ENCODE results near the gene ZFAND6. TPM values are rescaled to one million over a fixed set of nuclear protein-coding genes. Genes with fewer than 3 reads are reported as not detected.
A peak's percentile ranks its signal among the peaks of the same experiment; 100 is the strongest.
"Not testable (repeated sequence)": the region's sequence is repeated elsewhere in the genome, so short reads cannot be mapped to it uniquely, and the experiment has no call there.

The ZFAND6 gene
- total RNA-seq, 2 experiments from 2014 or later, result 86.2 to 122 TPM

DNA sequence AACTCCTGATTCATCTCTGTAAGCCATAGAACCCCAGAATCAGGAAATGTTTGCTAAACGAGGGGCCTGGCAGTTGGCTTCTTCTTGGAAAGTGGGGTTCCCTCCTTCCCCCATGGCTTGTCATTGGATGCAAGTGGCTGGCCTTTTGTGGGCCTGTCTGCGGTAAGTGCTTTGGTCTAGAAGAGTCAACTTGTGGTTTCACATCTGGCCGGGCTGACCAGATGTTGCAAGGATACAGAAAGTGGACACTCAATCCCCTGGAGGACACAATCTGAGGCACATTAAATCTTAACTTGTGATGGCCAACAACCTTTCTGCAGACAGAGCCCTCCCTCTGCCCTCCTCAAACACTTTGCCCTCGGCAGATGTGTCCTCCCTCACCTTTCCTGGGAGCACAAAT, 94.4 kb downstream of the ZFAND6 start:
- H3K4me2 ChIP-seq (ENCODE audit: low read length), result peak overlapping the region; percentile 77
- H3K4me1 ChIP-seq (ENCODE audit: insufficient read depth, low read length, poor library complexity, severe bottlenecking), result peaks cover 20% of the 10 kb centered on the region
- peak overlapping the region; percentile 44; the same call in 1 of the 2 replicates for H2AFZ ChIP-seq (ENCODE audit: low read length)
- BruUV-seq (replicated peaks), result no TSS peak
- ChIA-PET POLR2A (no interaction called here), CTCF (ENCODE audit: unreplicated experiment) (interaction anchor here (0.6 kb wide), 1 partner anchor 1980 kb away, joined by 3 read pairs; no protein-coding TSS in a partner anchor)
- TF ChIP-seq EZH2phosphoT487 (IDR thresholded peaks at IDR 0.05; ENCODE audit: borderline replicate concordance, low read depth, low read length), result no peak
- TF ChIP-seq, protein P1, sequence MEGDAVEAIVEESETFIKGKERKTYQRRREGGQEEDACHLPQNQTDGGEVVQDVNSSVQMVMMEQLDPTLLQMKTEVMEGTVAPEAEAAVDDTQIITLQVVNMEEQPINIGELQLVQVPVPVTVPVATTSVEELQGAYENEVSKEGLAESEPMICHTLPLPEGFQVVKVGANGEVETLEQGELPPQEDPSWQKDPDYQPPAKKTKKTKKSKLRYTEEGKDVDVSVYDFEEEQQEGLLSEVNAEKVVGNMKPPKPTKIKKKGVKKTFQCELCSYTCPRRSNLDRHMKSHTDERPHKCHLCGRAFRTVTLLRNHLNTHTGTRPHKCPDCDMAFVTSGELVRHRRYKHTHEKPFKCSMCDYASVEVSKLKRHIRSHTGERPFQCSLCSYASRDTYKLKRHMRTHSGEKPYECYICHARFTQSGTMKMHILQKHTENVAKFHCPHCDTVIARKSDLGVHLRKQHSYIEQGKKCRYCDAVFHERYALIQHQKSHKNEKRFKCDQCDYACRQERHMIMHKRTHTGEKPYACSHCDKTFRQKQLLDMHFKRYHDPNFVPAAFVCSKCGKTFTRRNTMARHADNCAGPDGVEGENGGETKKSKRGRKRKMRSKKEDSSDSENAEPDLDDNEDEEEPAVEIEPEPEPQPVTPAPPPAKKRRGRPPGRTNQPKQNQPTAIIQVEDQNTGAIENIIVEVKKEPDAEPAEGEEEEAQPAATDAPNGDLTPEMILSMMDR (conservative IDR thresholded peaks at IDR 0.05; ENCODE audit: low read length), result no peak
- H3K9me3 ChIP-seq (ENCODE audit: low read length), result no peaks in the 10 kb centered on the region
- H3K79me2 ChIP-seq (ENCODE audit: insufficient read depth, low read depth, low read length), result no peaks in the 10 kb centered on the region
- peak overlapping the region; percentile 71 for H3K4me3 ChIP-seq (ENCODE audit: low read depth, low read length, poor library complexity, severe bottlenecking)
- H3K36me3 ChIP-seq (ENCODE audit: insufficient read depth, low read length), result no peaks in the 10 kb centered on the region
- intact Hi-C loops (cut with micrococcal nuclease; ENCODE audit: unreplicated experiment), result loop anchor here (2.0 to 10.0 kb wide), 3 partner anchors 95 to 259 kb away; partner anchors contain the start of genes MTHFS and ZFAND6
- no peaks in the 10 kb centered on the region for H3K9me2 ChIP-seq (ENCODE audit: insufficient read depth, low read length)
- no peak for DNase-seq (ENCODE audit: low spot score)
- no peaks in the 10 kb centered on the region for H4K20me1 ChIP-seq (ENCODE audit: insufficient read depth, low read length)
- no peak overlapping the region for H3K27ac ChIP-seq (ENCODE audit: low read depth, low read length, poor library complexity, severe bottlenecking)

DNA sequence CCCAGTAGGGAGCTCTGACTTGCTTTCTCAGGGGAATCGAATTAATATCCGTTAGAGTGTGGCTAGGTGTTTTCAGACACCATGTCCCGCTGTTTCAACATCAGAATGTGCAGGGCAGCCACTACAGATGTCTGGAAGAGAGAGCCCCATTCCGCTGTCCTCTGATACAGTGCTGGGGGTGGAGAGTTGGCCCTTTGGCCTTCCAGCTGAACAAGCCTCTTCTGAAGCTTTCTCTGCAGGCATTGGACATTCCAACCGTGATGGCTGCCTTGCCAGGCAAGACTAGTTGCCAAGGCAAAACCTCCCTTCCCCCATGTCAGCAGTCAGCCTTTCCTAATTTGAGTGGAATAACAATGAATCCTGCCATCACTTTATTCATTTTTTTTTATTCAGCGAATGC, 94.9 kb downstream of the ZFAND6 start:
- Histone ChIP-seq H3K9me2 (ENCODE audit: insufficient read depth, low read length) (no peaks in the 10 kb centered on the region), H3K4me3 (ENCODE audit: low read depth, low read length, poor library complexity, severe bottlenecking) (no peak overlapping the region), H3K79me2 (ENCODE audit: insufficient read depth, low read depth, low read length) (no peaks in the 10 kb centered on the region), H3K27ac (ENCODE audit: low read depth, low read length, poor library complexity, severe bottlenecking) (no peak overlapping the region), H3K4me1 (ENCODE audit: insufficient read depth, low read length, poor library complexity, severe bottlenecking) (peaks cover 20% of the 10 kb centered on the region), H3K4me2 (ENCODE audit: low read length) (no peak overlapping the region), H3K9me3 (ENCODE audit: low read length) (no peaks in the 10 kb centered on the region), H2AFZ (ENCODE audit: low read length) (no peak overlapping the region), H3K36me3 (ENCODE audit: insufficient read depth, low read length) (no peaks in the 10 kb centered on the region), H4K20me1 (ENCODE audit: insufficient read depth, low read length) (no peaks in the 10 kb centered on the region)
- intact Hi-C loops (cut with micrococcal nuclease; ENCODE audit: unreplicated experiment), result loop anchor here (5.0 to 10.0 kb wide), 2 partner anchors 232 to 260 kb away; partner anchors contain the start of gene MTHFS
- no TSS peak for BruUV-seq (replicated peaks)
- ChIA-PET CTCF (ENCODE audit: unreplicated experiment) (interaction anchor here (0.6 kb wide), 1 partner anchor 177 kb away, joined by 3 read pairs; no protein-coding TSS in a partner anchor), POLR2A (interaction anchor here (0.6 kb wide), 1 partner anchor 98 kb away, joined by 3 read pairs; no protein-coding TSS in a partner anchor)
- TF ChIP-seq EZH2phosphoT487 (IDR thresholded peaks at IDR 0.05; ENCODE audit: borderline replicate concordance, low read depth, low read length), result no peak
- TF ChIP-seq, protein P1 (conservative IDR thresholded peaks at IDR 0.05; ENCODE audit: low read length), result no peak
- DNase-seq (ENCODE audit: low spot score), result no peak

DNA sequence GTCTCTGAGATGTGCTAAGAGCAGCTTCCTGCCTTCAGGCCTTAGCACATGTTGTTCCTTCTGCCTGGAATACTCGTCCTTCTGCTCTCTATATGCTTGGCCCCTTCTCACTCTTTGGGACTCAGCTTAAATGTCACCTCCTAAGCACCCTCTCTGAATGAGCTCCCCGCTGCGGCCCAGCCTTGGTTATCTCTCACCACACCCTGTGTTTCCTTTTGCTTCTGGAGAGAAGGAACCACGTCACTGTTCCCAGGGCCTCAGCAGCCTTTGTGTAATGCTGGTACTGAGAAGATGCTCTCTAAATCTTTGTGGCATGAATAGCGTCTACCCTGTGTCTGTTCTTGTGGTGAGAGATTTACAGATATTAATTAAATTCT, 95.5 kb downstream of the ZFAND6 start:
- POLR2A ChIA-PET, result interaction anchor here (0.6 kb wide), 1 partner anchor 99 kb away, joined by 3 read pairs; no protein-coding TSS in a partner anchor

DNA sequence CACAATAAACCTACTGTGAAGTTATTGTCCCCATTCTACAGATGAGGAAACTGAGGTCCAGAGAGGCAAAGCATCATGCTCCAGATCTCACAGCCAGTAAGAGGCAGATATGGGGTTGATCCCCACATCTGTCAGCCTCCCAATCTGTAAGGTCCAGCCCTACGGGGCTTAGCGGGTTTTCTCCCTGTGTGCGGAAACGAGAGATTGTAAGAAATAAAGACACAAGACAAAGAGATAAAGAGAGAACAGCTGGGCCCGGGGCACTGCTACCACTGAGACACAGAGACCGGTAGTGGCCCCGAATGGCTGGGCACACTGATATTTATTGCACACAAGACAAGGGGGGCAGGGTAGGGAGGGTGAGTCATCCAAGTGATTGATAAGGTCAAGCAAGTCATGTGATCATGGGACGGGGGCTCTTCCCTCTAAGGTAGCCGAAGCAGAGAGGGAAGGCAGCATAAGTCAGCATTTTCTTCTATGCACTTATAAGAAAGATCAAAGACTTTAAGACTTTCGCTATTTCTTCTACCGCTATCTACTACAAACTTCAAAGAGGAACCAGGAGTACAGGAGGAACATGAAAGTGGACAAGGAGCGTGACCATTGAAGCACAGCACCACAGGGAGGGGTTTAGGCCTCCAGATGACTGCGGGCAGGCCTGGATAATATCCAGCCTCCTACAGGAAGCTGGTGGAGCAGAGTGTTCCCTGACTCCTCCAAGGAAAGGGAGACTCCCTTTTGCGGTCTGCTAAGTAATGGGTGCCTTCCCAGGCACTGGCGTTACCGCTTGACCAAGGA, 96.1 kb downstream of the ZFAND6 start:
- intact Hi-C loops (cut with micrococcal nuclease; ENCODE audit: unreplicated experiment), result loop anchor here (10.0 kb wide), 1 partner anchor 261 kb away; the partner anchor contains the start of gene MTHFS
- H4K20me1 ChIP-seq (ENCODE audit: insufficient read depth, low read length); POLR2A ChIA-PET; H3K9me2 ChIP-seq (ENCODE audit: insufficient read depth, low read length); H3K9me3 ChIP-seq (ENCODE audit: low read length); H3K36me3 ChIP-seq (ENCODE audit: insufficient read depth, low read length); H3K79me2 ChIP-seq (ENCODE audit: insufficient read depth, low read depth, low read length); H3K4me3 ChIP-seq (ENCODE audit: low read depth, low read length, poor library complexity, severe bottlenecking); H3K27ac ChIP-seq (ENCODE audit: low read depth, low read length, poor library complexity, severe bottlenecking); H2AFZ ChIP-seq (ENCODE audit: low read length); BruUV-seq (replicated peaks); H3K4me2 ChIP-seq (ENCODE audit: low read length); CTCF ChIA-PET (ENCODE audit: unreplicated experiment); DNase-seq (ENCODE audit: low spot score): not testable (repeated sequence)
- H3K4me1 ChIP-seq (ENCODE audit: insufficient read depth, low read length, poor library complexity, severe bottlenecking), result peaks cover 28% of the 10 kb centered on the region

More for the DNA sequence above, 95.5 kb downstream of the ZFAND6 start:
- CTCF ChIA-PET (ENCODE audit: unreplicated experiment), result no interaction called here
- no peak overlapping the region for H3K4me2 ChIP-seq (ENCODE audit: low read length)
- H2AFZ ChIP-seq (ENCODE audit: low read length), result no peak overlapping the region
- H3K79me2 ChIP-seq (ENCODE audit: insufficient read depth, low read depth, low read length), result no peaks in the 10 kb centered on the region
- H3K4me3 ChIP-seq (ENCODE audit: low read depth, low read length, poor library complexity, severe bottlenecking), result no peak overlapping the region
- intact Hi-C loops (cut with micrococcal nuclease; ENCODE audit: unreplicated experiment), result loop anchor here (10.0 kb wide), 1 partner anchor 260 kb away; the partner anchor contains the start of gene MTHFS
- TF ChIP-seq, protein P1 (conservative IDR thresholded peaks at IDR 0.05; ENCODE audit: low read length), result no peak
- no peak for TF ChIP-seq EZH2phosphoT487 (IDR thresholded peaks at IDR 0.05; ENCODE audit: borderline replicate concordance, low read depth, low read length)
- no peaks in the 10 kb centered on the region for H4K20me1 ChIP-seq (ENCODE audit: insufficient read depth, low read length)
- no peaks in the 10 kb centered on the region for H3K9me3 ChIP-seq (ENCODE audit: low read length)
- no peaks in the 10 kb centered on the region for H3K9me2 ChIP-seq (ENCODE audit: insufficient read depth, low read length)
- peaks cover 22% of the 10 kb centered on the region for H3K4me1 ChIP-seq (ENCODE audit: insufficient read depth, low read length, poor library complexity, severe bottlenecking)
- H3K36me3 ChIP-seq (ENCODE audit: insufficient read depth, low read length), result no peaks in the 10 kb centered on the region
- no peak for DNase-seq (ENCODE audit: low spot score)
- no peak overlapping the region for H3K27ac ChIP-seq (ENCODE audit: low read depth, low read length, poor library complexity, severe bottlenecking)
- BruUV-seq (replicated peaks), result no TSS peak

All from OCI-LY7 (cell line).